Mucosa of descending colon (tissue), 3 donors: ENCODE results near the gene DCP1B. TPM values are rescaled to one million over a fixed set of nuclear protein-coding genes. Genes with fewer than 3 reads are reported as not detected.
A peak's percentile ranks its signal among the peaks of the same experiment; 100 is the strongest.

Experiments
- ATAC-seq: fragments of 200-7000 bp; cut with Tn5 transposase; one replicate; pipeline ENCODE4 v1.9.1; 2020; ENCODE audit warnings: mild to moderate bottlenecking, moderate library complexity
- DNase-seq, 3 donors: peaks; one replicate each; pipeline ENCODE4 v3.0.0-alpha.2; 2020
- H3K36me3 ChIP-seq: fragments of 200-600 bp; one replicate; pipeline ENCODE4 v1.8.0; 2021; ENCODE audit warnings: low read depth, mild to moderate bottlenecking
- H3K4me1 ChIP-seq: fragments of 200-600 bp; one replicate; pipeline ENCODE4 v1.8.0; 2021; ENCODE audit warnings: low read depth, mild to moderate bottlenecking
- H3K4me3 ChIP-seq: fragments of 200-600 bp; one replicate; pipeline ENCODE4 v1.8.0; 2021; ENCODE audit warnings: mild to moderate bottlenecking
- H3K9me3 ChIP-seq: fragments of 200-600 bp; one replicate; pipeline ENCODE4 v1.8.0; 2021; ENCODE audit warnings: mild to moderate bottlenecking
- CTCF ChIP-seq: fragments of 200-600 bp; IDR thresholded peaks from one replicate; pipeline ENCODE4 v1.8.0; 2022; ENCODE audit warnings: antibody characterized with exemption, mild to moderate bottlenecking
- intact Hi-C, 2 donors: fragments of 100-400 bp; cut with DNase I in 1 of 2; cut with micrococcal nuclease in 1 of 2; formaldehyde crosslinking; loops; one replicate each; pipeline versions ENCODE4 v1.11.0 to v1.11.1; 2022; cut with DNase I, micrococcal nuclease
- total RNA-seq, 3 donors: library from RNA; stranded (reverse); fragmentation: NEBNext Ultra II Directional in 2 of 3; extraction: Animal tissue kit (Norgen Biotek cat#: 25700) in 2 of 3; gene quantifications; one replicate each; pipeline versions ENCODE4 v1.2.1 to v1.2.4, GENCODE V29; 2021 to 2023
- donor health status: DM: no; HTN: no; CAD: no; lungs with moderate emphysema.
- donor health status: DM: no; HTN: no; CAD: no.
- donor health status: DM: no; HTN: yes; CAD: no.

The DCP1B gene
- total RNA-seq, 3 donors from 2014 or later = 10.1 to 27.3 (median 12.6) TPM

DNA sequence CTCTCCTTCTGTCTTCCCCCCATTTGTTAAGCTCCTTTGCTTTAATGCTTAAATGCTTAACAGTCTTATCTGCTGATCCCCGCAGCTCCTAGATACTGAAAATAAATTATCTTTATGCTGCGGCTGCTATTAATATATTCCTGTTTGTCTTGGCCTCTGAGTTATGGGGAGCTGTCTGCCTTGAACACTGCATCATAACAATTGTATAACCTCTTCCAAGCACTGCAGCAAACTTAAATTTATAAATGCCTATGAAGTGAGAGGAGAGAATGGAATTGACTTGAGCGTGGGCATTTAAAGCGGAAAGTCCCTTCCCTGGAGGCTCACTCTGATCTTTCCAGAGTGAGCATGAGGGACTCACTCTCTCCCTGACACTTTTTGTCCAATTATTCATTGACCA is 23.1 kb upstream of the DCP1B start:
- intact Hi-C loops = no loop called here
- Histone ChIP-seq H3K4me3 (no peak overlapping the region), H3K36me3 (no peaks in the 10 kb centered on the region), H3K9me3 (no peaks in the 10 kb centered on the region), H3K4me1 (no peaks in the 10 kb centered on the region)
- no peak for ATAC-seq
- TF ChIP-seq CTCF = no peak
- DNase-seq = no peak

GRCh38 chr12:2023365-2023764 is 19.1 kb upstream of the DCP1B start:
- H3K4me1 ChIP-seq = no peaks in the 10 kb centered on the region

DNA sequence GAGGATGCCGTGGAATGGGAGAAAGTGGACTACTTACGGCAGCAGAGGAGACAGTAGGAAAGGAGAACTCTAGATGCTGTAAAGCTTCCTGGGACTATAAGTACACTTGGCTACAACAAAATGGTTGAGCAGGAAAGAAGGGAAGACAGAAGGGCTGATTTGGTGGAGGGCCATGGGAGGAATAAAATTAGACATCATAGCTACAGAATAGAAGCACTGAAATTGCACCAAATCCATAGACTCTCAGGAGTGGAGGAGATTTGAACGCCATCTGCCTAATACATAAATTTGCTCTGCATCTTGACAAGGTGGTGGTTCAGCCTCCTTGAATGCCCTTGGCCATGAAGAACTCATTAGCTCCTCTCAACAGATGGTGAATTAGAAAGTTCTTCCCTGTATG is 16.3 kb upstream of the DCP1B start:
- intact Hi-C loops = no loop called here
- DNase-seq = no peak
- no peaks in the 10 kb centered on the region for H3K36me3 ChIP-seq
- no peak overlapping the region for H3K4me3 ChIP-seq
- no peaks in the 10 kb centered on the region for H3K4me1 ChIP-seq
- no peaks in the 10 kb centered on the region for H3K9me3 ChIP-seq
- no peak for ATAC-seq
- TF ChIP-seq CTCF = no peak

More at GRCh38 chr12:2023365-2023764, 19.1 kb upstream of the DCP1B start:
- Histone ChIP-seq H3K36me3 (no peaks in the 10 kb centered on the region), H3K4me3 (no peak overlapping the region), H3K9me3 (no peaks in the 10 kb centered on the region)
- ATAC-seq (peak; percentile 16), DNase-seq (no peak)
- no peak for TF ChIP-seq CTCF
- intact Hi-C loops = no loop called here

- DNase-seq = no peak
- H3K4me3 ChIP-seq = no peak overlapping the region
- intact Hi-C loops = no loop called here
Measured at GRCh38 chr12:2019126-2019525, 14.9 kb upstream of the DCP1B start.

GRCh38 chr12:2018391-2018790 is 14.1 kb upstream of the DCP1B start:
- Histone ChIP-seq H3K4me1 (peaks cover 2% of the 10 kb centered on the region), H3K36me3 (no peaks in the 10 kb centered on the region), H3K4me3 (no peak overlapping the region), H3K9me3 (no peaks in the 10 kb centered on the region)
- ATAC-seq (no peak), DNase-seq (no peak)
- intact Hi-C loops = no loop called here
- no peak for TF ChIP-seq CTCF

More at GRCh38 chr12:2019126-2019525, 14.9 kb upstream of the DCP1B start:
- no peak for TF ChIP-seq CTCF
- no peaks in the 10 kb centered on the region for H3K4me1 ChIP-seq
- H3K36me3 ChIP-seq = no peaks in the 10 kb centered on the region
- no peak for ATAC-seq
- H3K9me3 ChIP-seq = no peaks in the 10 kb centered on the region
